Amniotic stem cell (primary cell): ENCODE measurements around the gene GOLGA2.

ENCODE experiments used
- DNase-seq: peaks from one replicate; lab custom pipeline; 2025; lab: John Stamatoyannopoulos, UW

GOLGA2 gene

DNA sequence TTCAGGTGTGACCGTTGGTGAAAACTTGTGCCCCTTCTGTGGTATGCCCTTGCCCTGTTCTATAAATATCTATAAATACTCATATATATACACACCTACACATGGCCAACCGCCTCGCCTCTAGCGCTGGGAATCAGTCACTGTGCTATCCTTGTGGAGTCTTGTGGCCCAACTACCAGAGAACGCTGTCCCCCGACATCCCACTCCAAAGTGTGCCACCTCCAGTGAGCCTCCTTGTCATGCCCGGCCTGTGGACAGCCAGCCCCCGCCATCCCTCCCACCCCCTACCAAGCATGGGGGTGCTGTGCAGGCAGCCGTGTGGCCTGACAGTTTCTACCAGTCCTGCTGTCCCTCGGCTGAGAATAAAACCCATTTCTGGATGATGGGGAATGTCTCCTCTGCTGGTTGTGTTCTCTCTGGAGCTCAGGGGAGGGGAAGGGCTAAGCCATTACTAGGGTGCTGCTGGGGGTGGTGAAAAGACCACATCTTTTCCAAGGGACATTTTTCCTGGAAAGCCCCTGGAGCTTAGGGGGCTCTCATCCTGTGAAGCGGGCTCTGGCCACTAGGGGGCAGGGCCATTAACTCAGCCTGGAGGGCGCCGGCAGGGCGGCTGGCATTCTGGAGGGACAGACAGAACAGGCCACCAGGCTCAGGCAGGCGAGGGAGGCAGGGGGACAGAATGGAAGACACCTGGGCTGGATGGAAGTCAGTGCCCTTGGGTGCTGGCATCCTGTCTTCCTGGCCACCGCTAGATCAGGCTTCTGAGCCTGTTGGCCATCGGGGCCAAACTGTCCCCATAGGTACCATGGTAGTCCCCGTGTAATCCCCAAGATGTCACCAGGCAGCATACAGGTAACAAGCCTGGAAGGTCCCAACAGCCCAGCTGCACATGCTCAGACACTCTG lies 20.7 kb downstream of the GOLGA2 start:
- DNase-seq: peak; percentile 34

DNA sequence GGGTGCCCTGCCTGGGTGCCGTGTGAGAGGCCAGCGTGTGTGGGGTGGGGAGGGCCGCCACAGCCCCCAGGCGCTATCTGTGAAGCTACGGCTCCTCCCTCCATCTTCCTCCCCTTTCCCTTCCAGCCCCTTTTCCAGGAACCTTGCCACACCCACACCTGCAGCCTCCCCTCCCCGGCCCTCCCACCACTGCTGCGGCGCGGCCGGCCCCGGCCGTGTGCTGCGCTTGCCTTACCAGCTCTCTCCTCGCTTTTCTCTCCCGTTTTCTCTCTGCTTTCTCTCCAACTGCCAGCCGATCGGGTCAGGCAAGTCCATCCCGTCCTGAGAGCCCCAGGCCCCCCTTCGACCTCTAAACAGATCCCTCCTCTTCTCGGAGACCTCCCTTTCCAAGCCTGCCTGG lies 21.4 kb downstream of the GOLGA2 start:
- no peak for DNase-seq

DNA sequence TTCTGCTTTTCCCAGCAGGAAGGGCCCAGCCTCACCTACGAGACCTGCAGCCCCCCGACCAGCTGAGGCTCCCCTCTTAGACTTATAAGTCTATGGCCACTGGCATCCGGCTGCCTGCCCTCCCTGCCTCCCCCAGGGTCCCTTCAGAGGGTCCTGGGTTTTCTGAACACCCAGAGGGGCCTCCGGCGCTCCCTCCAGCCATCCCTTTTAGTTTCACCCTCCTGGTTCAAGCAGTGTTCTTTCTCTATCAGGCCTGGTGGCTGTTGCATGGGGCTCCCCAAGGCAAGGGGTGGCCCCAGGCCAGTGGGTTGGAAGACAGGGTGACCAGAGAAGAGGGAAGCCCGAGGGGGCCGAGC lies 21.8 kb downstream of the GOLGA2 start:
- no peak for DNase-seq

DNA sequence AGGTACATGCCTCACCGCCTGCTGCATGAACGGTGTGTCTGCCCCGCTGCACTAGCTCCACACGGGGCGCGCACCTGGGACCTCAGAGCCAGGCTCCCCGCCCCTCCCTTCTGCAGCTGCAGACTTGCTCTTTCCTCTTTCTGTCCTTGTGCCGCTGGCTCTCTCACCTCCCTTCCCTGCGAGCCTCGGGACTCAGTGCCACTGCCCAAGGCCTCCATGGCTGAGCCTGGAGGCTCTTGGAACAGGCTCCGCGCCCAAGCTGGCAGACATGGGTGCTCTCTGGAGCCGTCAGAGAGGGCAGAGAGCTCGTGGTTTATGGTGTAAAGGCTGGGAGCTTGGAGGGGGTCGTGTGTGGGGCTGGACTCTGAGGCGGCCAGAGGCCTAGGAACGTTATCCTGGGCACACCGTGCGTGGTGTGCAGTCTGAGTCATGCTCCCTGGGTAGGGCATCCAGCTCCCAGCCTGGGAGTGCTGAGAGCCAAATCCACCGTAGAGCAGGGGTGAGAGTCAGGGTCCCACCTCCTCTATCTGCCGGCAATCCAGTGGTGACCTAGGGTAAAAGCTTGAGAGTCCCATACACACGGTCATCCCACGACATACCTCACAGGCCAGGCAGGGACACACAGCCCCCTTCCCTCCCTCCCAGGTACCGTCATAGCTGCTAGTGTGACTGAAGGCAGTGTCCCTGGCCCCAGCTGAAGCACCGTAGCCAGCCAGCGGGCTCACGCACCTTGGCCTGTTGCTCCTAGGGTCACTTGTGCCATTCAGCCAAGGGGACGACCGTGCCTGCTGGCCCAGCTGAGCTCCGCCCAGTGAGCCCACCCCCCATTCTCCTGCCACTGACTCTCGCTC lies 22.4 kb downstream of the GOLGA2 start:
- no peak for DNase-seq

DNA sequence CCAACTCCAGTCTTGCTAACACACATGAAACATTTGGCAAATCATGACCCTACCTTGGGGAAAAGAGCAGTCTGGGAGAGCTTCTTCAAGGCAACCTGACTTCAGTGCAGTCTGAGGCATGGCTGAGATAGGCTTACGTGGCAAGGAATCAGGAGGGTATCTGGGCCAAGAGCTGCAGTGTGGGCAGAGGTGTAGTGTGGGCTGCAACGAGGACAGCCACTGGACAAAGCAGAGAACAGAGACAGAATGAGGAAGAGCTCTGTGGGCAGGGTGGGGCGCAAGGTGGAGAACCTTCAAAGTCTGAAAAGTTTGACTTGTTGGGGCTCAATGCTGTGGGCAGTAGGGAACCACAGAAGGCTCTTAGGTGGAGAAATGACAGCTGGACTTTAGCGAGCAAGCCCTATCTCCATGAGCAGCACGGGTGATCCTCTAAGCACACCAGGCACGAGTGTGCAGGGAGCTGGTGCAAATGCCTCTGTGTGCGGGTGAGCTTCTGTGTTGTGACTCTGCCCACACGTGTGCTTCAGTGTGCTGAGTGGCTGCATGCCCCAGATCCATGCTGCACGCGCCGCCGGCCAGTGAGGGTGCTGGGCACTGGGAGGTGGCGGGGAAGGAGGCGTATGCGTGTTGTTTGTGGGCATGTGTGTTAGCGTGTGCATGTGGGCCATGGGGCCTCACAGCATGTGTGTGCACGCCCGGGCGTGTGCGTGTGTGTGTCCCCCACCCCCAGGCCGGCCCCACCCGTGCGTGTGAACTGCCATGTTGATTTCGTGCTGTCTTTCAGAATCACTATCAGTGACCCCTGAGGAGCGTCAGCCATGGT lies 23.3 kb downstream of the GOLGA2 start:
- no peak for DNase-seq

DNA sequence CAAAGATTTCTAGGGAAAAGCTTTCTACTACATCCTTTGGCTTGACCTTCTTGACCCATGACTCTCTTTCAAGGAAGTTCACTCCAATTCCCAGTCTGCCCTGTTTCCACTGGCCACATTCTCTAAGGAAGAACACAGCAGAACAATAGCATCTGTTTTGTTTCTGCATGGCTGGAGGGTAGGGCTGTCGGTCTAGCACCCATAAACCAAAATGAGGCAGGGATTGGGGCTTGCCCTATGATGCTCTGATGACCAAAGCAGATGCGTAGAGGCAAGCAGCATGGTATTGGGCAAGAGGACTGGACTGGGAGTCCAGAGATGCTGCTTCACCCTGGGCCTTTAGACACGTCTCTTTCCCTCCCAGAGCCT lies 24.1 kb downstream of the GOLGA2 start:
- no peak for DNase-seq

DNA sequence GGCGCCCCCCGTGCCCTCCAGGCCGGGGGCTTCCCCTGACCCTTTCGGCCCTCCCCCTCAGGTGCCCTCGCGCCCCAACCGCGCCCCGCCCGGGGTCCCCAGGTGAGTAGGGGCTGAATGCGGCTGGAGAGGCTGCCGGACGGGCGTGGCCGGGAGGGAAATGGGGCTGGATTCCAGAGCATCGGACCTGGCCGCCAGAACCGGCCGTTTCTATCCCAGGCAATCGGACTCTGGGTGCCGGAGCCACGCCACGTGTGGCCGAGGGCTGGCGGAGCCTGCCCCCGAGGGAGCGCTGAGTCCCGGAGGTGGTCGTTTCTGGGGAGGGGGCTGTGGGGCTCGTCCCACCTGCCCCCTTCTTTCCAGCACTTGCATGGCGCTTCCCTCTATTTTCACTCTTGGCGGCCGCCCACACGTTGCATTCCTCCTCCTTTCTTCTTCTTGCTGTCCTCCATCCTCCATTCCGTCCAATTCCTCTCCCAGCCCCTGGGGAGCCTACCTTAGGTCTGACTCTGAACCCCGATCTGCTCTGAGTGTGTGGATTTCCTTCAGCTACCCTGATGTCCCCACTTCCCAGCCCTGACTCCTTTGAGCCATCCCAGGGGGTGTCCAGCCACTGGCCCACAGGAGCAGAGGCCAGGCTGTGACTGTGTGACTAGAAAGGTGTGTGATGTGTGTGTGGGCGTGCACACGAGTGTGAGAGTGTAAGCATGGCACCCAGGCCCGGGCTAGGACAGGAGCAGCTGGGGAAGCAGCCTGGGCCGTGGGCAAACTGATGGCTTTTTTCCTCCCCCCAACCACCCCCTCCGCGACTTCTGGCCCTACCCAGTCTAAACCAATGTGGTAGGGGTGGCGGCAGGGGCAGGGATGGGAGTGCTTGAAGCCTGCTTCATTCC lies 24.7 kb downstream of the GOLGA2 start:
- no peak for DNase-seq

DNA sequence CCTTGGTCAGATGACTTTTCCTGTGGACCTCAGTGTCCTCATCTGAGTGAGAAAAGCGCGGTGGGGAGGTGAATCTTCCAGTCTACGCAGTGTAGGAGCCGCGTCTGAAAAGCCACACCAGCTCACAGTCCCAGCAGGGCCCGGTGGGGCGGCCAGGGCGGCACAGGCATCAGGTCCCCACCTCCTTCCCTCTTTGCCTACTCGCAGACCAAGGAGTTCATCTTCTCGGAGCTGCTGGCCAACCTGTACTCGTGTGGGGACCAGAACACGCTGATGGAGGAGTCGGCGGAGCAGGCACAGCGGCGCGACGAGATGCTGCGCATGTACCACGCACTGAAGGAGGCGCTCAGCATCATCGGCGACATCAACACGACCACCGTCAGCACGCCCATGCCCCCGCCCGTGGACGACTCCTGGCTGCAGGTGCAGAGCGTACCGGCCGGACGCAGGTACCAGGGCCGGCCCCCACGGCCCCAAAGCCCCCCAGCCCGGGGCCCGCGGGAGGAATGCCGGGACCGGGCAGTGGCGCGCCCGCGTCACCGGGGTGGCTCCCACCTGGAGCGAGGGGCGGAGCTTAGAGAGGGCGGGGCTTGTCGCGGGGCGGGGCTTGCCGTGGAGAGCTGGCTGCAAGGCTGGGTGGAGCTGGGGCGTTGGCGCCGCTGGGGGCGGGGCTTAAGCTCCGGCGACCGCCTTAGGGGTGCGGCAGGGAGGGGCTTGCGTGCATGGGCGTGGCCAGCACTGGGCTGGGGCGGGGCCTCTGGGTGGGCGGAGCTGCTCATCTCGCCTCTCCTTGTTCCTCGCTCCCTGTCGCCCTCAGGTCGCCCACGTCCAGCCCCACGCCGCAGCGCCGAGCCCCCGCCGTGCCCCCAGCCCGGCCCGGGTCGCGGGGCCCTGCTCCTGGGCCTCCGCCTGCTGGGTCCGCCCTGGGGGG lies 25.6 kb downstream of the GOLGA2 start:
- DNase-seq: no peak

DNA sequence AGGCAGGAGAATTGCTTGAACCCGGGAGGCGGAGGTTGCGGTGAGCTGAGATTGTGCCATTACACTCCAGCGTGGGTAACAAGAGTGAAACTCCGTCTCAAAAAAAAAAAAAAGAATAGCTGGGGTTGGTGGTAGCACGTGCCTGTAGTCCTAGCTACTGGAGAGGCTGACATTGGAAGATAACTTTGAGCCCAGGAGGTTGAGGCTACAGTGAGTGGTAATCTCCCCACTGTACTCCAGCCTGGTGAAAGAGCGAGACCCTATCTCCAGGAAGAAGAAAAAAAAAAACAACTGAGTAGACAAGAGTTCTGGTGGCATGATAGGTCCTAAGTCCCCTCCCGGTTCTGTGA lies 26.3 kb downstream of the GOLGA2 start:
- no peak for DNase-seq

DNA sequence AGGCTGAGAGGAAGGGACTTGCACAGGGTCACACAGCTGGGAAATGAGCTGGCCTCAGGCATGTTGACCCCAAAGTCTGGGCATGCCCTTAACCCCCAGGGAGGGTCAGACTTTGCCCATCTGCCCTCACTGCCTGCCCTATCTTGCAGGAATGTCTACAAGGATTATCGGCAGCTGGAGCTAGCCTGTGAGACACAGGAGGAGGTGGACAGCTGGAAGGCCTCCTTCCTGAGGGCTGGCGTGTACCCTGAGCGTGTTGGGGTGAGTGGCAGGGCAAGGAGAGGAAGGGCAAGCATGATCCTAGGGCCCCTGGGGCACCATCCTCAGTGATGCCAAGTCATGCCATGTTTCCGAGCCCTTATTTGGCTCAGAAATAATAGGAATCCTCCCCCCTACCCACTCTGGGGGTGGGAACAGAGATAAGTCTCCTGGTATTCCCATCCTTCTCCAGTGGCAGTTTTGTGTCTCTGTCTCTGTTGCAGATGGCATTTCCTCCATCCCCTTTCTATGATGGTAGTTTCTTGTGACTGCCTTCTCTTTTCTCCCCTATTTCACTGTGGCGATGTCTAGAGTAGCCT lies 28.5 kb downstream of the GOLGA2 start:
- DNase-seq: no peak

DNA sequence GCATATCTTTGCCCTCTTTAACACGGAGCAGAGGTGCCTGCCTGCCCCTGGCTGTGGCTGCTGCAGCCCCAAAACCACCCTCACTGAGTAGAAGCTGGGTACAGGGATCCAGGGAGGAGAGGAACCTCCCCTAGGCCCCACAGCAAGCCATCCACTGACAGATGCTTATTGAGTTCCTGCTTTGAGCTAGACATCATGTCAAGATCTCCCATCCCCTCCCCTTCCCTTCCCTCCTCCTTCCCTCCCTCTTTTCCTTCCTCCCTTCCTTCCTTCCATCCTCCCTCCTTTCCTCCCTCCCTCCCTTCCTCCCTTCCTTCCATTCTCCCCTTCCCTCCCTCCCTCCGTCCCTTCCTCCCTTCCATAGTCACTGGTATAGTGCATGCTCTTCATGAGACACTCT lies 29.3 kb downstream of the GOLGA2 start:
- no peak for DNase-seq

DNA sequence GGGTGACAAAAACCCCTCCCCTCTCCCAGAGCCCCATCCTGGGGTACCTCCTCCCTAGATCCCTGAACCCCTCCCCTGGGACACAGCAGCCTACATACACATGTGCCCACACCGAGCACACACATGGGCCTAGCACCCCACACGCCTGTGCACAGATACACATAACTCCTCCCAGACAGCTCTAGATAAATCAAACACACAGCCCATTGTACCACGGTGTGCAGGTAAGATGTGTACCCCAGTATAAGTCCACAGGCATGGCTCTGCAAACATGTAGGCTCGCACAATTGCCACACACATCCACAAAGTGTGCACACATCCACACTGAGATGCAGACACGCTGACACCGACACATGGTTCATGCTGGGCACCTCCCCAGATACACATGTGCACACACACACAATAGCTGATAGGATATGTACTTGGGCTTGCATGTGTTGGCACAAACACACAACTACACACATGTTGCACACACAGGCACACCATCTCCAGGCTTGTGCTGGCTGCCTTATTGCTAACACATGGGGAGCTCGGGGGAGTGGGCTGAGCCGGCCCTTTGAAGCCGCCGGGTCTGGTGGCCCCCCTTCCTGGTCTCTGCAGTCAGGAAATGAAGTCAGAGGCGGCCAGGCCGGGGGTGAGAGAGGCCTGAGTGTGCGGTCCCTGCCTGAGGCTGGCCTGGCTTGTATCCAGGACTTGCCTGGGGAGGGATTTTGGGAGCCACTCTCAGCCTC lies 30.2 kb downstream of the GOLGA2 start:
- DNase-seq: no peak

DNA sequence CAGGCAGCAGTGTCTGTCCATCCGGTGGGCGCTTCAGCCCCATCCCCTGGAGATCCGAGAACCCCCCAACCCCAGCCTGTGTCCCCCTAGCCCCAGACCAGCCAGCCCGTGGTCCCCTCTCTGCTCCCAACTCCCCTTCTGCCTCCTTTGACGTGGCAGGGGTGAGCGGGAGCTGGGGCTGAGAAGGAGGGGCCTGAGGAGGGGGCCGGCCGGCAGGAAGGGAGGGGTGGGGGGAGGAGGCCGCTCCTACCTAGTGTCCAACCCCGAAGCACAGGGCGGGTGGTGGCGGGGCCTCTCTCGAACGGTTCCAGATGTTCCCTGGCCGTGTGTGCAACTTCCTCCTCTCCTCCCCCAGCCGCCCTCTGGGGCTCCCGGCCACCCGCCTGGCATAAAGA lies 31.0 kb downstream of the GOLGA2 start:
- peak; percentile 53 for DNase-seq

DNA sequence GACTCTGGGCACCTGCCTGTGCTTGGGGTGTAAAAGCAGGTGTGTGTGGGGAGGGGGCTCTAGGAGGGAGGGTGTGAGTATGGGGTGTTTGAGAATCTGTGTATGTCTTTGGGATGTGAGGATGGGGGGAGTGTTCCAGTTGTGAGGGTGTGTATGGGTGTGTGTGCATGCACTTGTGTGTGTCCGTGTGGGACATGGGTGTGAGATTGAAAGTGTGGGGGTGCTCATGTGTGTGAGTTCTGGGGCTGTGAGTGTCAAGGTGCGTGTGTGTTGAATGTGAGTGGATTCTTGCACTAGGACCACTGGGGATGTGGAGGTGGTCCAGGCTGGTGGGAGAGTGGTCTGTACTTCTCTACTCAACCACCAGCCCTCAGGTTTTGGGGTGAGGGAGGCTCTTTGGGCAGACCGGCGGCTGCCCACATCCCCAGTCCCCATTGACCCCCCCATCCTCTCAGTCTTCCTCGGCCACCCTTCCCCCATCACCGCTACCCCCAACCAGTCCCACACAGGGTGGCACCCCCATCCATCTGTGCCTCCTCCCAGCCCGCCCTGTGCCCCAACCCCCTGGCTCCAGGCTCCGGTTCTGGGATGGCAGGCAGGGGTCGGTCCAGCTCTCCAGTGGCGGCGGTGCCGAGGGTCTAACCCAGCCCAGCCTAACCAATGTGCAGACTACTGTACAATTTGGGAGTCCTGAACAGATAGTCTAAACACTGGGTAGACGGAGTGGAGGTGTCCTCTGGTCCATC lies 31.5 kb downstream of the GOLGA2 start:
- no peak for DNase-seq

DNA sequence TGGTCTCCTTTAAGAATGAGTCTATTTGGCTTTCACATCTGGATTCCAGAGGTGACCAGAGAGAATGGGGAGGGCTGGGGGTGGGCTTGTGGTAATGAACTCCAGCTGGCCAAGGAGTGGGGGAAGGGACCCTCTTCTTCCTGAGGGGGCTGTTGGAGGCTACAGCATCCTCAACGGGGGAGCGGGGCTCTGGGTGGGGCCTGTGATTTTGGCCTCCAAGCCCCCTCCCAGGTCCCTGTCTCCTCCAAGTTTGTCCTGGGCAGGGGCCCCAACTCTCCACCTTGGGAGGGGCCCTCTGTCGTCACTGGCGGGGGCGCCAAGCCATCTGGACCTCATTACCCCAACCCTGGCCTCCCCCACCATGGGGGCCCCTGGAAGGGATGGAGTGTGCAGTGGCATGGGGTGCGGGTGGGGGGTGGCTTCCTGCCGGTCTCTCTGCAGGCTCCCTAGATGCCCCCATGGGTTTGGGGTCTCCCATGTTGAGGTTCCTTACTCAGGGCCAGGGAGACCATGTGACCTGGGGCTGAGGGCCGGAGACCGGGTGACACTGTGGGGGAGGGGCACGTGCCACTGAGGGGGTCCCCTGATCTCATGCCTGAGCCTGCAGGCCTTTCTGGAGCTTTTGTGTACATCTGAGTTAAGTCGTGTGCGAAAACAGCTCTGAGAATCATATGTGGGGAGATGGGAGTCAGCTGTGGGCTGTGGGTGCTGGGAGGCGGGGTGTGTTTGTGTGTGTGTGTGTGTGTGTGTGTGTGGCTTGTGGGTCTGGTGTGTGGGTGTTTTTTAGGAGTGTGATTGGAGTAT lies 32.4 kb downstream of the GOLGA2 start:
- DNase-seq: no peak

DNA sequence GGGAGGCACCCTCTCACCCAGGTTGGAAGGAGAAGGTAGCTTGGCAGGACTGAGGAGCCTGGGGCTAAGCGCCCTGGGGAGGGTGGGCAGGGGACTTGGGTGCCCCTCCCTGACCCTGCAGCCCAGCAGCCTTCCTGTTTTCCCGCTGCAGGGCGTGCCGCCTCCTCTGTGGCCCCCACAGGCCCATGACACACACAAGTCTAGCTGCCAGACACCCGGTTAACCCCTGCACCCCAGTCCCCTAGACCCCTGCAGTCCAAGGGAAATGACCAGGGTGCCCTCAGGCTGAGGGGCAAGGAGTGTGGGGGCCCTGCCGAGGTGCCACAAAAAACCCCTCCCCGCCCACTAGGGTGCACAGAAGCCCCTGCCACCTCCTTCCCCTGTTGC lies 33.0 kb downstream of the GOLGA2 start:
- DNase-seq: no peak

DNA sequence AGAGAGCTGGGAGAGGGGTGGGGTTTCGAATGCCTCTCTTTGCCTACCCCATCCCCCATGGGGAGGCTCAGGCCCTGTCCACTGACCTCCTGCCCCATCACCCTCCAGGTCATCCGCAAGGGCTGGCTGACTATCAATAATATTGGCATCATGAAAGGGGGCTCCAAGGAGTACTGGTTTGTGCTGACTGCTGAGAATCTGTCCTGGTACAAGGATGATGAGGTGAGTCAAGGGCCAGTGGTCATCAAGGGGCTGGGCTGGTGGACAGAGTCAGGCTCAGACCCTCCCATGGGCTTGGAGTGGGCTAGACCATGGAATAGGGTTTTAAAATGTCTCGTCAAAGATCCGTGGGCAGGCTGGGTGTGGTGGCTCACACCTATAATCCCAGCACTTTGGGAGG lies 33.7 kb downstream of the GOLGA2 start:
- DNase-seq: no peak
